ENCODE data around the gene RPS6KA3.

Gene RPS6KA3

DNA sequence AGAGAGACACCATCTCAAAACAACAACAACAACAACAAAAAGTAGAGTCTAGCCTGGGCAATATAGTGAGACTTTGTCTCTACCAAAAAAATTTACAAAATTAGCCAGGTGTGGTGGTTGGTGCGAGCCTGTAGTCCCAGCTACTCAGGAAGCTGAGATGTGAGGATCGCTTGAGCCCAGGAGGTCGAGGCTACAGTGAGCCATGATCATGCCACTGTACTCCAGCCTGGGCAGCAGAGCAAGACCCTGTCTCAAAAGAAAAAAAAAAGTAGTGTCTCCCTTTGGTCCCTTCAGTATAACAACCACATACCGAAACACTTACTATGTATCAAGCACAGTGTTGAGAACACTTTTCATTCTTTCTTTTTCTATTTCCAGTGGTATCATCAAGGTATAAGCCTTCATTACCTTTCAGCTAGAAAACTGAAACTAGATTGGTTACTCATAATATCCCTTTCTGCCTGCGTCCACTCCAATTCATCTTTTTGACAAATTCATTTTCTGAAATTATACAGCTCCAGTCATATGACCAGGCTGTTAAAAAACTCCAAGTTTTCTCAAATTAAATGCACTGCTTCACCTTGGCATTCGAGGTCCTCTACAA lies 54.1 kb downstream of the RPS6KA3 start:
- TF ChIP-seq, protein P1, sequence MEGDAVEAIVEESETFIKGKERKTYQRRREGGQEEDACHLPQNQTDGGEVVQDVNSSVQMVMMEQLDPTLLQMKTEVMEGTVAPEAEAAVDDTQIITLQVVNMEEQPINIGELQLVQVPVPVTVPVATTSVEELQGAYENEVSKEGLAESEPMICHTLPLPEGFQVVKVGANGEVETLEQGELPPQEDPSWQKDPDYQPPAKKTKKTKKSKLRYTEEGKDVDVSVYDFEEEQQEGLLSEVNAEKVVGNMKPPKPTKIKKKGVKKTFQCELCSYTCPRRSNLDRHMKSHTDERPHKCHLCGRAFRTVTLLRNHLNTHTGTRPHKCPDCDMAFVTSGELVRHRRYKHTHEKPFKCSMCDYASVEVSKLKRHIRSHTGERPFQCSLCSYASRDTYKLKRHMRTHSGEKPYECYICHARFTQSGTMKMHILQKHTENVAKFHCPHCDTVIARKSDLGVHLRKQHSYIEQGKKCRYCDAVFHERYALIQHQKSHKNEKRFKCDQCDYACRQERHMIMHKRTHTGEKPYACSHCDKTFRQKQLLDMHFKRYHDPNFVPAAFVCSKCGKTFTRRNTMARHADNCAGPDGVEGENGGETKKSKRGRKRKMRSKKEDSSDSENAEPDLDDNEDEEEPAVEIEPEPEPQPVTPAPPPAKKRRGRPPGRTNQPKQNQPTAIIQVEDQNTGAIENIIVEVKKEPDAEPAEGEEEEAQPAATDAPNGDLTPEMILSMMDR (IDR thresholded peaks at IDR 0.05; ENCODE audit: extremely low read depth, missing control alignments), result no peak
- DNase-seq (ENCODE audit: low spot score), result peak; percentile 3

- TF ChIP-seq, protein P1 (IDR thresholded peaks at IDR 0.05; ENCODE audit: extremely low read depth, missing control alignments), result no peak
- DNase-seq (ENCODE audit: low spot score), result no peak
These were observed 55.4 kb downstream of the RPS6KA3 start for GRCh38 chrX:20211261-20211786.

DNA sequence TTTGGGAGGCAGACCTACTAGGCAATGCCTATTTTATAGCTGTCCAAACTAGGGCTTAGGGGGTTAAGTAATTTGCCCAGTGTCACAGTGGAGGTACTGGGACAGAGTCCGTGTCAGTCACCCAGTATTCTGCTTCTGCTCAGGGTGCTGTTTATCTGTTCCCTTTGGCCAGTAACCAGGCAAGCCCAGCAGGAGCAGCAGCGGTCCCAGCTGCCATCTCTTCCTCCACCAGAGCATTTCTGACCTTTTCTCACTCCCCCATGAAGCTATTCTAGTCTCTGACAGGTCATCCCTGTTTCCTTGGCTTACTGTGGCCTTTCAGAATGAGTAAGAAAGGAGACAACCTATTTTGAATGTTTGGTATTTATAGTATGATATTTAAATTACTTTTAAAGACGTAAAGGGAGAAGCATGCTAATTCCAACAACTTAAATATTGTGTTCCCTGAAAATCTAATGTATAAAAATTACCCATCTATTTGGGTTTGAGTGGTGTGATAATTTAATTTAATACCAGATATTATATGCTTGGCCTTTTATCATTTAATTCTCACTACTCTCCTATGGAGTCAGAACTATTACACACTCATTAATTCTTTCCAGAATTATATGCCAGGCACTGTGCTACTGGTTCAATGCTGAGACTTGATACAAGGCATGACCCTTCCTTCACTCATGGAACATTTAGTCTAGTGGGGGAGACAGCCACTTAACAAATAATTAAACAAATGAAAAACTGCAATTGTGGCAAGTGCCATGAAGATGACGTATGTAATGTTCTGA lies 60.6 kb downstream of the RPS6KA3 start:
- TF ChIP-seq, protein P1 (IDR thresholded peaks at IDR 0.05; ENCODE audit: extremely low read depth, missing control alignments), result no peak
- peak; percentile 19 for DNase-seq (ENCODE audit: low spot score)

DNA sequence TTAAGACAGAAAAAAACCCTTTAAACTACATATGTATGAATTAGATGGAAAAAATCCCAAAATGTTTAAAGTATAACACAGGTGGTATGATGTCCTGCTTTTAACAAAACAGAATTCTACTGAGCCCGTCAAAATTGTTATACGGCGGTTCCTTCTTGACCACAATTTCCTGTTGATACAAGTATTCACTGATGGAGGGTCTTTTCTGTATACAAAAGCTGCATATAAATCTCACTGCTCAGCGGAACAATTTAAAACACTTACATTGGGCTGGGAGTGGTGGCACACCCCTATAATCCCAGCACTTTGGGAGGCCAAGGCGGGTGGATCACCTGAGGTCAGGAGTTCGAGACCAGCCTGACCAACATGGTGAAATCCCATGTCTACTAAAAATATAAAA lies 62.4 kb downstream of the RPS6KA3 start:
- no peak for DNase-seq (ENCODE audit: low spot score)
- TF ChIP-seq, protein P1 (IDR thresholded peaks at IDR 0.05; ENCODE audit: extremely low read depth, missing control alignments), result no peak

DNA sequence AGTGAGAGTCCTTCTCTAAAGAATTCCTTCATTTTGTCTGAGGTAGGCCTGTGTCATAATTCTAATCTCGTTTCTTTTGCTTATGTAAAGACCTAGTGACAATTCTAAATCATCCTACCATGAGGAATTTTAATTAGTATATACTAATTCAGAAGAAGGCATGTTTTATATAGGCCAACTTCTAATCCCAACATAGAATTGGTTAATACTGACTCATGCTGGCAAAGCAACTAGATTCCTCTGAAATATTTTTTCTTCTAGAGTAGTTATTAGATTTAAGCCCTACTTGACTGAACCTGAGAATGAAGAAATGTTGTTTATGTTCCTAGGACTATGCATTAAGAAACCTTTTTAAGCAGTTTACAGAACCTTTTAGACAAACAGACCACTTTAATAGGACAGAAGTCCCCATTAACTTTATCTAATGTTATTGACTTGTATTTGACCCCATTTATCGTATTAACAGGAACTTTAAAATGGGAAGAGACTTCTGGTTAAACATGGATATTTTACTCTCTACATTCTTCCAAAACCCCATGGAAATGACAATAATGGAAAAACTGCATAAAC lies 69.0 kb downstream of the RPS6KA3 start:
- TF ChIP-seq, protein P1 (IDR thresholded peaks at IDR 0.05; ENCODE audit: extremely low read depth, missing control alignments), result no peak
- DNase-seq (ENCODE audit: low spot score), result no peak

DNA sequence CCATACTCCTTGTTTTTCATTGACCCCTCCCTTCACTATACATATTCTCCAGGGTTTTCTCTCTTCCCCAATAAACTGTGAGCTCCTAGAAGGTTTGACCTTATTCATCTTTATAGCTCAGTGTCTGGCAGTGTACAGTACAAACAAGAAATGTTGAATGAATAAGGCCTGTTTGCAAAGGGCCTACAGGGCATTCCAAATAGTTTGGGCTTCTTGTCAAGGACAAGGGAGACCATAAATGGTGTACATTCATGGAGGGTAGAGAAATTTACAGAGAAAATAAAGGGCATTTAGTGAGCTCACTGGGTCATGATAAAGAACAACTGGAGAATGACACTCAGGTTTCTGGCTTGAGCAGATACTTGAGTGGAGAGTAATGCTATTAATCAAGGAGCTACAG lies 77.5 kb downstream of the RPS6KA3 start:
- TF ChIP-seq, protein P1 (IDR thresholded peaks at IDR 0.05; ENCODE audit: extremely low read depth, missing control alignments), result no peak
- DNase-seq (ENCODE audit: low spot score), result no peak
